HCT116 (cell line): Measurements from ENCODE around the gene ZC3H12C.

Source experiments
- CBX3 ChIP-seq: IDR thresholded peaks from 2 replicates; pipeline ENCODE4 v1.6.1; 2012; ENCODE audit warnings: low read depth
- CEBPB ChIP-seq: IDR thresholded peaks from 2 replicates; pipeline ENCODE4 v1.6.1; 2012; ENCODE audit warnings: low read depth
- EZH2 ChIP-seq: fragments of 200-600 bp; sonication (generic); IDR thresholded peaks from 2 replicates; pipeline ENCODE4 v1.6.1; 2017; ENCODE audit warnings: antibody characterized with exemption, mixed run types
- EZH2phosphoT487 ChIP-seq: fragments of 200-600 bp; IDR thresholded peaks from 2 replicates; pipeline ENCODE4 v1.6.1; 2018; ENCODE audit warnings: antibody characterized with exemption, borderline replicate concordance
- POLR2A ChIP-seq: IDR thresholded peaks from 2 replicates; pipeline ENCODE4 v1.7.0; 2011; ENCODE audit warnings: borderline replicate concordance; ENCODE audit not compliant: insufficient read depth, insufficient read length; ENCODE audit errors: extremely low read depth
- POLR2AphosphoS5 ChIP-seq: IDR thresholded peaks from 2 replicates; pipeline ENCODE4 v1.6.1; 2011; ENCODE audit warnings: mild to moderate bottlenecking, low read depth, low read length, moderate library complexity
- RAD21 ChIP-seq: IDR thresholded peaks from 2 replicates; pipeline ENCODE4 v1.6.1; 2012; ENCODE audit warnings: low read depth, mild to moderate bottlenecking
- SIN3A ChIP-seq: IDR thresholded peaks from 2 replicates; pipeline ENCODE4 v1.6.1; 2012; ENCODE audit warnings: low read depth
- SP1 ChIP-seq: IDR thresholded peaks from 2 replicates; pipeline ENCODE4 v1.6.1; 2012; ENCODE audit warnings: low read depth
- TCF7L2 ChIP-seq: IDR thresholded peaks from 2 replicates; pipeline ENCODE4 v1.7.0; 2011; ENCODE audit warnings: borderline replicate concordance, inconsistent platforms; ENCODE audit not compliant: insufficient read depth, insufficient read length; ENCODE audit errors: extremely low read depth
- TF ChIP-seq, protein P1 (sequence below), 3 experiments: fragments of 200-600 bp in 1 of 3; sonication (generic) in 1 of 3; IDR thresholded peaks in 2 of 3; conservative IDR thresholded peaks in 1 of 3; 2 replicates each; pipeline ENCODE4 v1.5.1; 2012 to 2017; ENCODE audit warnings: low read depth in 2 of 3, low read length in 2 of 3, antibody characterized with exemption in 1 of 3, borderline replicate concordance in 1 of 3, control low read depth in 1 of 3, mild to moderate bottlenecking in 1 of 3, mixed read lengths in 1 of 3, mixed run types in 1 of 3, moderate library complexity in 1 of 3; ENCODE audit not compliant: insufficient read depth in 1 of 3
- TF ChIP-seq, protein P2 (sequence below): IDR thresholded peaks from 2 replicates; pipeline ENCODE4 v1.6.1; 2012; ENCODE audit warnings: low read depth

DNA sequence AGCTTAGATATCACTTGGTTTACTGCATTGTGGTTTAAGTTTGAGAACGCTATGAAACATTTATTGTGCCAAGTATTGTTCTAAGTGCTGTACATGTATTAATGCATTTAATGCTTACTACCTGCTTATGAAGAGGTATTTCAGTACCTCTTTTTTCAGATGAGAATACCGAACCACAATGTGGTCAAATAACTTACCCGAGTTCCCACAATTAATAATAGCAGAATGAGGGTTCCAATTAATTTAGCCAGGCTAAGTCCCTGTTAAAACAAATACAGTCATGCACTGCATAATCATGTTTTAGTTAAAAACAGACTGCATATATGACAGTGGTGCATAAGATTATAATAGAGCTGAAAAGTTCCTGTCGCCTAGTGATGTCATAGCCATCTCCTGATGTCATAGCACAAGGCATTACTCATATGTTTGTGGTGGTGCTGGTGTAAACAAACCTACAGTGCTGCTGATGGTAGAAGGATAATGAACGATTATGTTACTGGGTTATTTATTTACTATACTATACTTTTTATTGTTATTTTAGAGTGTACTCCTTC lies 4.3 kb downstream of the ZC3H12C start:
- TF ChIP-seq EZH2 (no peak), CEBPB (no peak), POLR2A (no peak), EZH2phosphoT487 (no peak), CBX3 (no peak), TCF7L2 (no peak), SIN3A (no peak), POLR2AphosphoS5 (no peak), RAD21 (no peak), SP1 (no peak)
- TF ChIP-seq, protein P1, sequence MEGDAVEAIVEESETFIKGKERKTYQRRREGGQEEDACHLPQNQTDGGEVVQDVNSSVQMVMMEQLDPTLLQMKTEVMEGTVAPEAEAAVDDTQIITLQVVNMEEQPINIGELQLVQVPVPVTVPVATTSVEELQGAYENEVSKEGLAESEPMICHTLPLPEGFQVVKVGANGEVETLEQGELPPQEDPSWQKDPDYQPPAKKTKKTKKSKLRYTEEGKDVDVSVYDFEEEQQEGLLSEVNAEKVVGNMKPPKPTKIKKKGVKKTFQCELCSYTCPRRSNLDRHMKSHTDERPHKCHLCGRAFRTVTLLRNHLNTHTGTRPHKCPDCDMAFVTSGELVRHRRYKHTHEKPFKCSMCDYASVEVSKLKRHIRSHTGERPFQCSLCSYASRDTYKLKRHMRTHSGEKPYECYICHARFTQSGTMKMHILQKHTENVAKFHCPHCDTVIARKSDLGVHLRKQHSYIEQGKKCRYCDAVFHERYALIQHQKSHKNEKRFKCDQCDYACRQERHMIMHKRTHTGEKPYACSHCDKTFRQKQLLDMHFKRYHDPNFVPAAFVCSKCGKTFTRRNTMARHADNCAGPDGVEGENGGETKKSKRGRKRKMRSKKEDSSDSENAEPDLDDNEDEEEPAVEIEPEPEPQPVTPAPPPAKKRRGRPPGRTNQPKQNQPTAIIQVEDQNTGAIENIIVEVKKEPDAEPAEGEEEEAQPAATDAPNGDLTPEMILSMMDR (IDR thresholded peaks at IDR 0.05 in 2 of 3, conservative IDR thresholded peaks at IDR 0.05 in 1 of 3; ENCODE audit: borderline replicate concordance in 1 of 3, insufficient read depth in 1 of 3, low read depth in 2 of 3, low read length in 2 of 3): no peak
- TF ChIP-seq, protein P2, sequence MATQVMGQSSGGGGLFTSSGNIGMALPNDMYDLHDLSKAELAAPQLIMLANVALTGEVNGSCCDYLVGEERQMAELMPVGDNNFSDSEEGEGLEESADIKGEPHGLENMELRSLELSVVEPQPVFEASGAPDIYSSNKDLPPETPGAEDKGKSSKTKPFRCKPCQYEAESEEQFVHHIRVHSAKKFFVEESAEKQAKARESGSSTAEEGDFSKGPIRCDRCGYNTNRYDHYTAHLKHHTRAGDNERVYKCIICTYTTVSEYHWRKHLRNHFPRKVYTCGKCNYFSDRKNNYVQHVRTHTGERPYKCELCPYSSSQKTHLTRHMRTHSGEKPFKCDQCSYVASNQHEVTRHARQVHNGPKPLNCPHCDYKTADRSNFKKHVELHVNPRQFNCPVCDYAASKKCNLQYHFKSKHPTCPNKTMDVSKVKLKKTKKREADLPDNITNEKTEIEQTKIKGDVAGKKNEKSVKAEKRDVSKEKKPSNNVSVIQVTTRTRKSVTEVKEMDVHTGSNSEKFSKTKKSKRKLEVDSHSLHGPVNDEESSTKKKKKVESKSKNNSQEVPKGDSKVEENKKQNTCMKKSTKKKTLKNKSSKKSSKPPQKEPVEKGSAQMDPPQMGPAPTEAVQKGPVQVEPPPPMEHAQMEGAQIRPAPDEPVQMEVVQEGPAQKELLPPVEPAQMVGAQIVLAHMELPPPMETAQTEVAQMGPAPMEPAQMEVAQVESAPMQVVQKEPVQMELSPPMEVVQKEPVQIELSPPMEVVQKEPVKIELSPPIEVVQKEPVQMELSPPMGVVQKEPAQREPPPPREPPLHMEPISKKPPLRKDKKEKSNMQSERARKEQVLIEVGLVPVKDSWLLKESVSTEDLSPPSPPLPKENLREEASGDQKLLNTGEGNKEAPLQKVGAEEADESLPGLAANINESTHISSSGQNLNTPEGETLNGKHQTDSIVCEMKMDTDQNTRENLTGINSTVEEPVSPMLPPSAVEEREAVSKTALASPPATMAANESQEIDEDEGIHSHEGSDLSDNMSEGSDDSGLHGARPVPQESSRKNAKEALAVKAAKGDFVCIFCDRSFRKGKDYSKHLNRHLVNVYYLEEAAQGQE: no peak
